Cardiac muscle cell (in vitro differentiated cells and primary cell): Measurements from ENCODE around the gene LYPD5. TPM values are rescaled to one million over a fixed set of nuclear protein-coding genes. Genes with fewer than 3 reads are reported as not detected.
A peak's percentile ranks its signal among the peaks of the same experiment; 100 is the strongest.
"Not testable (repeated sequence)": the region's sequence is repeated elsewhere in the genome, so short reads cannot be mapped to it uniquely, and the experiment has no call there.

Source experiments
- DNase-seq, 2 donors: peaks; one replicate each; pipeline versions ENCODE4 v3.0.0 to v3.0.0-alpha.2; 2010 to 2017; ENCODE audit warnings: low read depth in 1 of 2, low spot score in 1 of 2
- H3K27ac ChIP-seq: fragments of 200-600 bp; sonication (generic); 2 replicates; pipeline ENCODE4 v1.5.1; 2016
- H3K27me3 ChIP-seq: fragments of 200-600 bp; sonication (generic); 2 replicates; pipeline ENCODE4 v1.6.0; 2016; ENCODE audit warnings: control low read depth
- H3K36me3 ChIP-seq: fragments of 200-600 bp; sonication (generic); 2 replicates; pipeline ENCODE4 v1.5.1; 2016; ENCODE audit warnings: control low read depth
- H3K4me1 ChIP-seq: fragments of 200-600 bp; sonication (generic); 2 replicates; pipeline ENCODE4 v1.8.1; 2017; ENCODE audit warnings: low read depth, mild to moderate bottlenecking, mixed run types
- H3K4me3 ChIP-seq: fragments of 200-600 bp; sonication (generic); 2 replicates; pipeline ENCODE4 v1.5.1; 2016; ENCODE audit warnings: mild to moderate bottlenecking
- H3K9me3 ChIP-seq: fragments of 200-600 bp; sonication (generic); 2 replicates; pipeline ENCODE4 v1.5.1; 2017; ENCODE audit warnings: low read depth, mild to moderate bottlenecking, control low read depth
- polyA plus RNA-seq: library from polyadenylated mRNA; unstranded; fragments of >200 nt; fragmentation: Nextera tagmentation; extraction: Ambion mirVana; gene quantifications from 2 replicates; pipeline ENCODE4 v1.2.1, GENCODE V29; 2016
- total RNA-seq: library from RNA; depleted of rRNA; stranded (reverse); fragments of >200 nt; gene quantifications from 2 replicates; pipeline ENCODE4 v1.2.3, GENCODE V29; 2016
- TF ChIP-seq, protein P1 (sequence below): IDR thresholded peaks from 2 replicates; pipeline ENCODE4 v1.5.1; 2012; ENCODE audit warnings: low read depth, mild to moderate bottlenecking, low read length

Gene LYPD5
- total and polyA plus RNA-seq, 2 experiments from 2014 or later = 0.56 TPM; not detected in 1

GRCh38 chr19:43779147-43779819 is 23.0 kb downstream of the LYPD5 start:
- Histone ChIP-seq H3K27ac (no peak overlapping the region), H3K9me3 (no peaks in the 10 kb centered on the region), H3K4me3 (no peak overlapping the region), H3K4me1 (peaks cover 4% of the 10 kb centered on the region), H3K36me3 (no peaks in the 10 kb centered on the region), H3K27me3 (peaks cover 38% of the 10 kb centered on the region)
- DNase-seq = no peak
- TF ChIP-seq, protein P1, sequence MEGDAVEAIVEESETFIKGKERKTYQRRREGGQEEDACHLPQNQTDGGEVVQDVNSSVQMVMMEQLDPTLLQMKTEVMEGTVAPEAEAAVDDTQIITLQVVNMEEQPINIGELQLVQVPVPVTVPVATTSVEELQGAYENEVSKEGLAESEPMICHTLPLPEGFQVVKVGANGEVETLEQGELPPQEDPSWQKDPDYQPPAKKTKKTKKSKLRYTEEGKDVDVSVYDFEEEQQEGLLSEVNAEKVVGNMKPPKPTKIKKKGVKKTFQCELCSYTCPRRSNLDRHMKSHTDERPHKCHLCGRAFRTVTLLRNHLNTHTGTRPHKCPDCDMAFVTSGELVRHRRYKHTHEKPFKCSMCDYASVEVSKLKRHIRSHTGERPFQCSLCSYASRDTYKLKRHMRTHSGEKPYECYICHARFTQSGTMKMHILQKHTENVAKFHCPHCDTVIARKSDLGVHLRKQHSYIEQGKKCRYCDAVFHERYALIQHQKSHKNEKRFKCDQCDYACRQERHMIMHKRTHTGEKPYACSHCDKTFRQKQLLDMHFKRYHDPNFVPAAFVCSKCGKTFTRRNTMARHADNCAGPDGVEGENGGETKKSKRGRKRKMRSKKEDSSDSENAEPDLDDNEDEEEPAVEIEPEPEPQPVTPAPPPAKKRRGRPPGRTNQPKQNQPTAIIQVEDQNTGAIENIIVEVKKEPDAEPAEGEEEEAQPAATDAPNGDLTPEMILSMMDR = no peak

DNA sequence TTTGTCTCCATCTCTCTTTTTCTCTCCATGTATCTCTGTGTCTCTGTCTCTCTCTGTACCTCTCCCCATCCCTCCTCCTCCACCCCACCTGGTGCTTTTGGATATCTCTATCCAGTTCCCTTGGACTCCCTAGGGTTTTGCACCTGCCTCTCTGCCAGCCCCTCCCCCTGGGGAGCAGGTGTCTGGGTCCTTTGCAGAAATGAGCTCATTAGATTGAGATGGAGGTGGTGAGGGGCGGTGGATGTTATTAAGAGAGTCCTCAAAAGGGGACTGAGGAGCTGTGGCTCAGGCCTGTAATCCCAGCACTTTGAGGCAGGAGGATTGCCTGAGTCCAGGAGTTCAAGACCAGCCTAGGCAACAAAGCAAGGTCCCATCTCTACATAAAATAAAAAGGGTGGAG is 23.6 kb downstream of the LYPD5 start:
- TF ChIP-seq, protein P1 = no peak

GRCh38 chr19:43777163-43777695 is 25.0 kb downstream of the LYPD5 start:
- Histone ChIP-seq H3K4me1 (peaks cover 4% of the 10 kb centered on the region), H3K36me3 (no peaks in the 10 kb centered on the region), H3K27me3 (peaks cover 58% of the 10 kb centered on the region), H3K4me3 (no peak overlapping the region), H3K9me3 (no peaks in the 10 kb centered on the region), H3K27ac (no peak overlapping the region)
- DNase-seq = no peak
- TF ChIP-seq, protein P1 = no peak

More for the DNA sequence above, 23.6 kb downstream of the LYPD5 start:
- no peaks in the 10 kb centered on the region for H3K9me3 ChIP-seq
- H3K36me3 ChIP-seq = no peaks in the 10 kb centered on the region
- DNase-seq = no peak
- H3K4me1 ChIP-seq = peaks cover 4% of the 10 kb centered on the region
- H3K4me3 ChIP-seq = no peak overlapping the region
- peaks cover 44% of the 10 kb centered on the region for H3K27me3 ChIP-seq
- H3K27ac ChIP-seq = no peak overlapping the region

DNA sequence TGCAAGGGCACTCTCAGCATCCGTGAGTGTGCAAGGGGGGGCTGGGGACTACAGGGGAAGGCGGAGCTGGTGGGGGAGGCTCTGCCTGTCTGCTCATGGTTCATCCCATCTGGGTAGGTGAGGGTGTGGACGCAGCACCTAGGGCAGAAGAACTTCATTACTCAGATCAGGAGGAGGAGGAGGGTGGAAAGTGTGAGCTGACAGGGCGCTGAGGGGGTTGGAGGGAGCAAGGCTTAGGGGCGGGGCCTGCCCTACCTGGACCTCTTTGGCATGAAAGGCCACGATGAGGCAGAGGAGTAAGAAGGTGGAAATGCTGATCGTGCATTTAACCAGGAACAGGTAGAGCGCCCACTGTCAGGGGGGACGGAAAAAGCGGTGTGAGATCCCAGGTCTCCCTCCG is 26.0 kb downstream of the LYPD5 start:
- H3K4me1 ChIP-seq = peaks cover 4% of the 10 kb centered on the region
- no peaks in the 10 kb centered on the region for H3K36me3 ChIP-seq
- no peaks in the 10 kb centered on the region for H3K9me3 ChIP-seq
- peaks cover 65% of the 10 kb centered on the region for H3K27me3 ChIP-seq
- TF ChIP-seq, protein P1 = no peak
- H3K4me3 ChIP-seq = no peak overlapping the region
- H3K27ac ChIP-seq = no peak overlapping the region
- no peak for DNase-seq

DNA sequence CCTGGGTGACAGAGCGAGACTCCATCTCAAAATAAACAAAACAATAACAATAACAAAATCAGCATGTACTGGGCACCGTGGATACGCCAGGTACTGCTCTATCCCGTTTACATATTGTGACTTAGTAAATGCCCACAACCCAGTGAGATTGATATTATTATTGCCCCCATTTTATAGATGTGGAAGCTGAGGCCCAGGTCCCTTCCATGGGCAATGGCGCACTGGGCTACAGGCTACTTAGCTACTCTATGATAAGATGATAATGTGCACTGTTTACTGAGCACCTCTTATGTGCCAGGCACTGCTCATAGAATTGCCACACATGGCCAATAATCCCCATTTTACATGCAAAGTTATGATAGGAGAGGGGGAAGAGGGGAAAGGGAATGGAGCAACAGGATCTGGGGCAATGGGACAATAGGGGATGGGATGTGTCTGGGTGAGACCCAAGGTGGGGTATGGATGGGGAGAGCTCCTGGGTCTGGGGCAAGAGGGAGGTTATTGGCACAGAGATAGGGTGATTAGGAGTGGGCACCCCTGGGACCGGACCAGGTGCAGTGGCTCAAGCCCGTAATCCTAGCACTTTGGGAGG is 26.9 kb downstream of the LYPD5 start:
- H3K4me1 ChIP-seq = peaks cover 4% of the 10 kb centered on the region
- H3K27me3 ChIP-seq = peaks cover 74% of the 10 kb centered on the region
- no peak overlapping the region for H3K27ac ChIP-seq
- H3K36me3 ChIP-seq = no peaks in the 10 kb centered on the region
- H3K9me3 ChIP-seq = no peaks in the 10 kb centered on the region
- H3K4me3 ChIP-seq = no peak overlapping the region
- TF ChIP-seq, protein P1 = no peak
- no peak for DNase-seq

DNA sequence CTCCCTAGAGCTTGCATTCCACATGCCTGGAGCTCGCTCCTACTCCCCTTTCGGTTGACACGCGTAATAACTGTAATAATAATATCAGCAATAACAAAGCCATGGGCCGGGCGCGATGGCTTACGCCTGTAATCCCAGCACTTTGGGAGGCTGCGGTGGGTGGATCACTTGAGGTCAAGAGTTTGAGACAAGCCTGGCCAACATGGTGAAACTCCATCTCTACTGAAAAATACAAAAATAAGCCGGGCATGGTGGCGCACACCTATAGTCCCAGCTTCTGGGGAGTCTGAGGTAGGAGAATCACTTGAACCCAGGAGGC is 27.3 kb downstream of the LYPD5 start:
- not testable (repeated sequence) for H3K4me1 ChIP-seq, H3K9me3 ChIP-seq, H3K36me3 ChIP-seq, H3K27ac ChIP-seq
- H3K27me3 ChIP-seq = peaks cover 79% of the 10 kb centered on the region
- DNase-seq = peak in 1 of 2 donors; percentile 47
- H3K4me3 ChIP-seq = peak overlapping the region; percentile 6
